A673 (cell line): Measurements from ENCODE around the gene KLRF1. TPM values are rescaled to one million over a fixed set of nuclear protein-coding genes. Genes with fewer than 3 reads are reported as not detected.

Experiments
- BruUV-seq: library from RNA; stranded (reverse); fragments of 400-500 nt; replicated peaks from 2 replicates; lab custom pipeline; 2021; lab: Mats Ljungman, UMichigan
- CTCF ChIA-PET: fragments of 300-600 bp; sonication (Branson Sonifier 250); formaldehyde crosslinking; loops from one replicate; lab custom pipeline; 2022; ENCODE audit warnings: antibody characterized with exemption; lab: Charles Lee
- POLR2A ChIA-PET: fragments of 300-600 bp; sonication (Branson Sonifier 250); formaldehyde crosslinking; loops from one replicate; lab custom pipeline; 2022; ENCODE audit warnings: antibody characterized with exemption; ENCODE audit not compliant: low non-redundant PET; lab: Charles Lee
- DNase-seq: peaks from one replicate; pipeline ENCODE4 v3.0.0-alpha.2; 2015; ENCODE audit warnings: low spot score
- H3K27ac ChIP-seq: fragments of 200-600 bp; sonication (generic); 2 replicates; pipeline ENCODE4 v1.5.1; 2016; ENCODE audit warnings: mixed run types, low read depth, mild to moderate bottlenecking, mixed read lengths, antibody characterized with exemption, low read length; ENCODE audit not compliant: poor library complexity, severe bottlenecking
- H3K27me3 ChIP-seq: fragments of 200-600 bp; sonication (generic); replicated peaks from 2 replicates; pipeline ENCODE4 v1.6.1; 2017; ENCODE audit warnings: mixed run types, low read depth, mild to moderate bottlenecking, mixed read lengths, antibody characterized with exemption, low read length; ENCODE audit not compliant: insufficient read depth, poor library complexity
- H3K36me3 ChIP-seq: fragments of 200-600 bp; sonication (generic); 2 replicates; pipeline ENCODE4 v1.6.1; 2016; ENCODE audit warnings: mixed run types, mild to moderate bottlenecking, mixed read lengths, antibody characterized with exemption, low read length; ENCODE audit not compliant: insufficient read depth, poor library complexity, severe bottlenecking
- H3K4me1 ChIP-seq: fragments of 200-600 bp; sonication (generic); 2 replicates; pipeline ENCODE4 v1.6.1; 2017; ENCODE audit warnings: mixed run types, mild to moderate bottlenecking, mixed read lengths, antibody characterized with exemption, low read length; ENCODE audit not compliant: insufficient read depth, poor library complexity, severe bottlenecking
- H3K4me3 ChIP-seq: fragments of 200-600 bp; sonication (generic); 2 replicates; pipeline ENCODE4 v1.5.1; 2016; ENCODE audit warnings: low read depth, mixed run types, mild to moderate bottlenecking, mixed read lengths, low read length; ENCODE audit not compliant: poor library complexity, severe bottlenecking
- H3K9me3 ChIP-seq: fragments of 200-600 bp; sonication (generic); 2 replicates; pipeline ENCODE4 v1.6.1; 2016; ENCODE audit warnings: mixed run types, low read depth, mild to moderate bottlenecking, mixed read lengths, antibody characterized with exemption, low read length; ENCODE audit not compliant: poor library complexity, severe bottlenecking
- EZH2 ChIP-seq: fragments of 200-600 bp; sonication (generic); IDR thresholded peaks from 2 replicates; pipeline ENCODE4 v1.6.1; 2017; ENCODE audit warnings: borderline replicate concordance, low read depth, mild to moderate bottlenecking, mixed read lengths, antibody characterized with exemption, low read length; ENCODE audit not compliant: poor library complexity, severe bottlenecking
- intact Hi-C: fragments of 100-400 bp; cut with micrococcal nuclease; formaldehyde crosslinking; loops from one replicate; pipeline ENCODE4 v1.10.0; 2022; ENCODE audit not compliant: unreplicated experiment
- total RNA-seq: library from RNA; stranded (reverse); gene quantifications from 2 replicates; pipeline ENCODE4 v1.2.3, GENCODE V29; 2021
- TF ChIP-seq, protein P1 (sequence below): fragments of 300-800, 200-600 bp; sonication (generic); conservative IDR thresholded peaks from 2 replicates; pipeline ENCODE4 v1.5.1; 2017; ENCODE audit warnings: low read depth, mild to moderate bottlenecking, antibody characterized with exemption, low read length, moderate library complexity, mixed read lengths

KLRF1 gene
- total RNA-seq, 1 experiment from 2014 or later = not detected

DNA sequence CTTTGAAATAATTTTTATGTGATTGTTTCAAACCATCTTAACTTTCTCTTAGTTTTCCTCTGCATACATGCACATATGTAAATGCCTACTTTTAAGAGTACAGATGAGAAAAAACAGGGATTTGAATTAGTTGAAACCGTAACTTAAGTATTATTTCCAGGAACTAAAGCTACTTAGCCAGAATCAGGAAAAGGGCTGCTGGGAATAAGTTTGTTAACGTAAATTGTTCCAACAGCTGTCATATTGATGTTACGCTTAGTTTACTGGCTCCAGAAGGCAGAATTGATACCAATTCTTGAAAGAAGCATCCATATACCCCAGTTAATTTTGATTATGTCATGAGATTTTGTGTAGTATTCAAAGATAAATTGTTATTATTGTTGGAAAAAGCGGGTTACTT is 17.9 kb upstream of the KLRF1 start:
- H3K4me3 ChIP-seq = no peak overlapping the region
- POLR2A ChIA-PET = no interaction called here
- DNase-seq = no peak
- no peak for TF ChIP-seq EZH2
- TF ChIP-seq, protein P1, sequence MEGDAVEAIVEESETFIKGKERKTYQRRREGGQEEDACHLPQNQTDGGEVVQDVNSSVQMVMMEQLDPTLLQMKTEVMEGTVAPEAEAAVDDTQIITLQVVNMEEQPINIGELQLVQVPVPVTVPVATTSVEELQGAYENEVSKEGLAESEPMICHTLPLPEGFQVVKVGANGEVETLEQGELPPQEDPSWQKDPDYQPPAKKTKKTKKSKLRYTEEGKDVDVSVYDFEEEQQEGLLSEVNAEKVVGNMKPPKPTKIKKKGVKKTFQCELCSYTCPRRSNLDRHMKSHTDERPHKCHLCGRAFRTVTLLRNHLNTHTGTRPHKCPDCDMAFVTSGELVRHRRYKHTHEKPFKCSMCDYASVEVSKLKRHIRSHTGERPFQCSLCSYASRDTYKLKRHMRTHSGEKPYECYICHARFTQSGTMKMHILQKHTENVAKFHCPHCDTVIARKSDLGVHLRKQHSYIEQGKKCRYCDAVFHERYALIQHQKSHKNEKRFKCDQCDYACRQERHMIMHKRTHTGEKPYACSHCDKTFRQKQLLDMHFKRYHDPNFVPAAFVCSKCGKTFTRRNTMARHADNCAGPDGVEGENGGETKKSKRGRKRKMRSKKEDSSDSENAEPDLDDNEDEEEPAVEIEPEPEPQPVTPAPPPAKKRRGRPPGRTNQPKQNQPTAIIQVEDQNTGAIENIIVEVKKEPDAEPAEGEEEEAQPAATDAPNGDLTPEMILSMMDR = no peak
- CTCF ChIA-PET = no interaction called here
- H3K4me1 ChIP-seq = peaks cover 5% of the 10 kb centered on the region
- H3K27ac ChIP-seq = no peak overlapping the region
- H3K27me3 ChIP-seq = peaks cover 3% of the 10 kb centered on the region
- BruUV-seq = no TSS peak
- no peaks in the 10 kb centered on the region for H3K36me3 ChIP-seq
- intact Hi-C loops = no loop called here
- no peaks in the 10 kb centered on the region for H3K9me3 ChIP-seq

DNA sequence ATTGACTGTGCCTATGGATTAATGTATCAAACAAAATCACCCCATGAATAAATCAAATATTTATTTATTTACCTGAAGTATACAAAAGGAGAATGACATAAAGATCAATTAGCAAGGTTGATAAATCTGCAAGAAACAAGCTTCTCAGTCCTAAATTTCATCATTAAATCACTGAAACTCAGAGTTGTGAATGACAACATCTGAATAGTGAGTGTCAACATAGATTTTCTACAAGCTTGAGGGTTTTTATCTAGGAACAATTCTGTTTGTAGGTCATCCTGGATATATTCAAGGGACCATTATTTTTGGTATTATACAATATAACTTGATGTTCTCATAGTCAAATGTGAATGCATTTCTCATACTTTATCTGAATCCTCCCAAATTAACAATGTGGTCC is 17.4 kb upstream of the KLRF1 start:
- POLR2A ChIA-PET = no interaction called here
- no peak for DNase-seq
- no peak overlapping the region for H3K4me3 ChIP-seq
- intact Hi-C loops = loop anchor here (5.0 kb wide), 2 partner anchors 58 to 332 kb away; no protein-coding TSS in a partner anchor
- peaks cover 3% of the 10 kb centered on the region for H3K27me3 ChIP-seq
- no peak for TF ChIP-seq EZH2
- TF ChIP-seq, protein P1 = no peak
- no TSS peak for BruUV-seq
- H3K9me3 ChIP-seq = no peaks in the 10 kb centered on the region
- no peaks in the 10 kb centered on the region for H3K36me3 ChIP-seq
- no peak overlapping the region for H3K27ac ChIP-seq
- peaks cover 5% of the 10 kb centered on the region for H3K4me1 ChIP-seq
- CTCF ChIA-PET = no interaction called here

- TF ChIP-seq, protein P1 = no peak
- TF ChIP-seq EZH2 = no peak
- intact Hi-C loops = loop anchor here (5.0 kb wide), 2 partner anchors 58 to 332 kb away; no protein-coding TSS in a partner anchor
Measured at GRCh38 chr12:9810671-9811070, 16.6 kb upstream of the KLRF1 start.

More at GRCh38 chr12:9810671-9811070, 16.6 kb upstream of the KLRF1 start:
- DNase-seq = no peak
- Histone ChIP-seq H3K36me3 (no peaks in the 10 kb centered on the region), H3K4me3 (no peak overlapping the region), H3K27me3 (no peaks in the 10 kb centered on the region), H3K27ac (no peak overlapping the region), H3K9me3 (no peaks in the 10 kb centered on the region), H3K4me1 (peaks cover 5% of the 10 kb centered on the region)
- ChIA-PET CTCF (no interaction called here), POLR2A (no interaction called here)
- BruUV-seq = no TSS peak
